ENCODE results near the gene FBLN1. TPM values are rescaled to one million over a fixed set of nuclear protein-coding genes. Genes with fewer than 3 reads are reported as not detected.

The FBLN1 gene
- total RNA-seq, 1 donor from 2014 or later: 297 TPM

GRCh38 chr22:45512363-45512762, 9.7 kb downstream of the FBLN1 start:
- no peak overlapping the region for H3K4me3 Mint-ChIP-seq
- H3K27me3 Mint-ChIP-seq (ENCODE audit: low read depth): no peaks in the 10 kb centered on the region
- H3K27ac Mint-ChIP-seq: peak overlapping the region; percentile 88
- H3K9me3 Mint-ChIP-seq: no peaks in the 10 kb centered on the region
- DNase-seq (ENCODE audit: low spot score in 2 of 2, unreplicated experiment in 2 of 2): no peak
- TF ChIP-seq CTCF (IDR thresholded peaks at IDR 0.05; ENCODE audit: unreplicated experiment): no peak
- H3K36me3 Mint-ChIP-seq: no peaks in the 10 kb centered on the region
- H3K4me1 Mint-ChIP-seq: peaks cover 72% of the 10 kb centered on the region

- TF ChIP-seq CTCF (IDR thresholded peaks at IDR 0.05; ENCODE audit: unreplicated experiment): no peak
- H3K9me3 Mint-ChIP-seq: no peaks in the 10 kb centered on the region
- no peaks in the 10 kb centered on the region for H3K27me3 Mint-ChIP-seq (ENCODE audit: low read depth)
- peaks cover 64% of the 10 kb centered on the region for H3K4me1 Mint-ChIP-seq
- H3K4me3 Mint-ChIP-seq: no peak overlapping the region
- DNase-seq (ENCODE audit: low spot score in 2 of 2, unreplicated experiment in 2 of 2): no peak
- peak overlapping the region; percentile 91 for H3K27ac Mint-ChIP-seq
- H3K36me3 Mint-ChIP-seq: peaks cover 8% of the 10 kb centered on the region
These were observed 13.0 kb downstream of the FBLN1 start for GRCh38 chr22:45515676-45516075.

GRCh38 chr22:45516163-45516562, 13.5 kb downstream of the FBLN1 start:
- TF ChIP-seq CTCF (IDR thresholded peaks at IDR 0.05; ENCODE audit: unreplicated experiment): no peak
- H3K4me1 Mint-ChIP-seq: peaks cover 60% of the 10 kb centered on the region
- DNase-seq (ENCODE audit: low spot score in 2 of 2, unreplicated experiment in 2 of 2): no peak
- H3K4me3 Mint-ChIP-seq: peak overlapping the region; percentile 14
- peaks cover 8% of the 10 kb centered on the region for H3K36me3 Mint-ChIP-seq
- no peaks in the 10 kb centered on the region for H3K27me3 Mint-ChIP-seq (ENCODE audit: low read depth)
- H3K9me3 Mint-ChIP-seq: no peaks in the 10 kb centered on the region
- peak overlapping the region; percentile 91 for H3K27ac Mint-ChIP-seq

GRCh38 chr22:45516923-45517675, 14.4 kb downstream of the FBLN1 start:
- no peak for TF ChIP-seq CTCF (IDR thresholded peaks at IDR 0.05; ENCODE audit: unreplicated experiment)
- Mint-ChIP-seq H3K27ac (peak overlapping the region; percentile 91), H3K9me3 (no peaks in the 10 kb centered on the region), H3K27me3 (ENCODE audit: low read depth) (no peaks in the 10 kb centered on the region), H3K4me3 (no peak overlapping the region), H3K36me3 (peaks cover 8% of the 10 kb centered on the region), H3K4me1 (peaks cover 57% of the 10 kb centered on the region)
- DNase-seq (ENCODE audit: low spot score in 2 of 2, unreplicated experiment in 2 of 2): no peak

GRCh38 chr22:45518136-45518535, 15.5 kb downstream of the FBLN1 start:
- H3K27ac Mint-ChIP-seq: peak overlapping the region; percentile 80
- H3K4me3 Mint-ChIP-seq: no peak overlapping the region
- peaks cover 12% of the 10 kb centered on the region for H3K36me3 Mint-ChIP-seq
- no peak for TF ChIP-seq CTCF (IDR thresholded peaks at IDR 0.05; ENCODE audit: unreplicated experiment)
- H3K27me3 Mint-ChIP-seq (ENCODE audit: low read depth): no peaks in the 10 kb centered on the region
- no peaks in the 10 kb centered on the region for H3K9me3 Mint-ChIP-seq
- peaks cover 60% of the 10 kb centered on the region for H3K4me1 Mint-ChIP-seq
- DNase-seq (ENCODE audit: low spot score in 2 of 2, unreplicated experiment in 2 of 2): no peak

All from mesothelial cell of epicardium (in vitro differentiated cells).